Measurements from ENCODE around the gene OR4N5. TPM values are rescaled to one million over a fixed set of nuclear protein-coding genes. Genes with fewer than 3 reads are reported as not detected.

The OR4N5 gene
- total RNA-seq, 1 experiment from 2014 or later, result not detected

DNA sequence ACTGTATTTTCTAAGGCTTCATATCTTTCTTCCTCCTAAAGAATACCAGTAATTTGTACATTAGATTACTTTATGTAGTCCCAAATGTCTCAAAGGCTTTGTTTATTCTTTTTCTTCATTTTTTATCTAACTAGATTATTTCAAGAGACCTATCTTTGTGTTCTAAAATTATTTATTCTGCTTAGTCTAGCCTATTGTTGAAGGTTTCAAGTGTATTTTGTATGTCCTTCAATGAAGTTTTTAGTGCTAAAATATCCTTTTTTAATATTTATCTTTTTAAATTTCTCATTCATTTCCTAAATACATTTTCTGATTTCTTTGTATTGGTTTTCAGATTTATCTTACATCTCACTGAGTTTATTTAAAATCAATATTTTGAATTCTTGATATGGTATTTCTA, 25.8 kb downstream of the OR4N5 start:
- intact Hi-C loops (cut with micrococcal nuclease), result no loop called here

More for the DNA sequence above, 25.8 kb downstream of the OR4N5 start:
- Histone ChIP-seq H3K9me2 (ENCODE audit: insufficient read depth) (no peaks in the 10 kb centered on the region), H3K9me3 (ENCODE audit: control insufficient read depth in 1 of 2, insufficient read depth in 1 of 2, low read depth in 1 of 2, low read length in 2 of 2) (no peaks in the 10 kb centered on the region), H2AFZ (ENCODE audit: low read depth, low read length, poor library complexity, severe bottlenecking) (no peak overlapping the region), H3K4me3 (replicated peaks in 1 of 2; ENCODE audit: low read depth in 1 of 2, low read length in 2 of 2) (no peak overlapping the region), H3K36me3 (ENCODE audit: control insufficient read depth in 1 of 2, insufficient read depth in 2 of 2, low read length in 2 of 2) (no peaks in the 10 kb centered on the region), H3K79me2 (ENCODE audit: insufficient read depth, low read length) (no peaks in the 10 kb centered on the region), H3K4me2 (ENCODE audit: low read length) (no peak overlapping the region), H3K4me1 (ENCODE audit: control insufficient read depth in 1 of 2, insufficient read depth in 2 of 2, low read length in 2 of 2) (no peaks in the 10 kb centered on the region), H4K20me1 (ENCODE audit: insufficient read depth) (no peaks in the 10 kb centered on the region), H3K9ac (ENCODE audit: low read length) (no peak overlapping the region), H3K27ac (ENCODE audit: low read depth, low read length) (no peak overlapping the region), H3K27me3 (ENCODE audit: insufficient read depth, low read length) (no peaks in the 10 kb centered on the region)
- RAD21 ChIA-PET (ENCODE audit: low non-redundant PET in 1 of 2, low total read pairs in 2 of 2, uncharacterized antibody in 2 of 2, unreplicated experiment in 2 of 2), result no interaction called here
- DNase-seq (ENCODE audit: low read depth, low spot score) (no peak), ATAC-seq (no peak)
- TF ChIP-seq SP1 (IDR thresholded peaks at IDR 0.05; ENCODE audit: low read depth), result no peak
- TF ChIP-seq, protein P1, sequence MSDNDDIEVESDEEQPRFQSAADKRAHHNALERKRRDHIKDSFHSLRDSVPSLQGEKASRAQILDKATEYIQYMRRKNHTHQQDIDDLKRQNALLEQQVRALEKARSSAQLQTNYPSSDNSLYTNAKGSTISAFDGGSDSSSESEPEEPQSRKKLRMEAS (IDR thresholded peaks at IDR 0.05), result no peak
- TF ChIP-seq POLR2A (IDR thresholded peaks at IDR 0.05; ENCODE audit: borderline replicate concordance, extremely low read depth, insufficient read depth, insufficient read length), result no peak
- TF ChIP-seq, protein P2, sequence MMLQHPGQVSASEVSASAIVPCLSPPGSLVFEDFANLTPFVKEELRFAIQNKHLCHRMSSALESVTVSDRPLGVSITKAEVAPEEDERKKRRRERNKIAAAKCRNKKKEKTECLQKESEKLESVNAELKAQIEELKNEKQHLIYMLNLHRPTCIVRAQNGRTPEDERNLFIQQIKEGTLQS (IDR thresholded peaks at IDR 0.05), result no peak
- no peak for TF ChIP-seq ELF1 (IDR thresholded peaks at IDR 0.05; ENCODE audit: borderline replicate concordance, low read depth)
- TF ChIP-seq JUND (IDR thresholded peaks at IDR 0.05), result no peak
- TF ChIP-seq, protein P3, sequence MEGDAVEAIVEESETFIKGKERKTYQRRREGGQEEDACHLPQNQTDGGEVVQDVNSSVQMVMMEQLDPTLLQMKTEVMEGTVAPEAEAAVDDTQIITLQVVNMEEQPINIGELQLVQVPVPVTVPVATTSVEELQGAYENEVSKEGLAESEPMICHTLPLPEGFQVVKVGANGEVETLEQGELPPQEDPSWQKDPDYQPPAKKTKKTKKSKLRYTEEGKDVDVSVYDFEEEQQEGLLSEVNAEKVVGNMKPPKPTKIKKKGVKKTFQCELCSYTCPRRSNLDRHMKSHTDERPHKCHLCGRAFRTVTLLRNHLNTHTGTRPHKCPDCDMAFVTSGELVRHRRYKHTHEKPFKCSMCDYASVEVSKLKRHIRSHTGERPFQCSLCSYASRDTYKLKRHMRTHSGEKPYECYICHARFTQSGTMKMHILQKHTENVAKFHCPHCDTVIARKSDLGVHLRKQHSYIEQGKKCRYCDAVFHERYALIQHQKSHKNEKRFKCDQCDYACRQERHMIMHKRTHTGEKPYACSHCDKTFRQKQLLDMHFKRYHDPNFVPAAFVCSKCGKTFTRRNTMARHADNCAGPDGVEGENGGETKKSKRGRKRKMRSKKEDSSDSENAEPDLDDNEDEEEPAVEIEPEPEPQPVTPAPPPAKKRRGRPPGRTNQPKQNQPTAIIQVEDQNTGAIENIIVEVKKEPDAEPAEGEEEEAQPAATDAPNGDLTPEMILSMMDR (IDR thresholded peaks at IDR 0.05 in 2 of 3, conservative IDR thresholded peaks at IDR 0.05 in 1 of 3; ENCODE audit: borderline replicate concordance in 1 of 3, insufficient read depth in 1 of 3, low read depth in 2 of 3, low read length in 2 of 3), result no peak
- TF ChIP-seq, protein P4, sequence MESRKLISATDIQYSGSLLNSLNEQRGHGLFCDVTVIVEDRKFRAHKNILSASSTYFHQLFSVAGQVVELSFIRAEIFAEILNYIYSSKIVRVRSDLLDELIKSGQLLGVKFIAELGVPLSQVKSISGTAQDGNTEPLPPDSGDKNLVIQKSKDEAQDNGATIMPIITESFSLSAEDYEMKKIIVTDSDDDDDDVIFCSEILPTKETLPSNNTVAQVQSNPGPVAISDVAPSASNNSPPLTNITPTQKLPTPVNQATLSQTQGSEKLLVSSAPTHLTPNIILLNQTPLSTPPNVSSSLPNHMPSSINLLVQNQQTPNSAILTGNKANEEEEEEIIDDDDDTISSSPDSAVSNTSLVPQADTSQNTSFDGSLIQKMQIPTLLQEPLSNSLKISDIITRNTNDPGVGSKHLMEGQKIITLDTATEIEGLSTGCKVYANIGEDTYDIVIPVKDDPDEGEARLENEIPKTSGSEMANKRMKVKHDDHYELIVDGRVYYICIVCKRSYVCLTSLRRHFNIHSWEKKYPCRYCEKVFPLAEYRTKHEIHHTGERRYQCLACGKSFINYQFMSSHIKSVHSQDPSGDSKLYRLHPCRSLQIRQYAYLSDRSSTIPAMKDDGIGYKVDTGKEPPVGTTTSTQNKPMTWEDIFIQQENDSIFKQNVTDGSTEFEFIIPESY (IDR thresholded peaks at IDR 0.05; ENCODE audit: extremely low read depth, insufficient replicate concordance, low read length), result no peak
- no peak for TF ChIP-seq SIN3A (IDR thresholded peaks at IDR 0.05; ENCODE audit: low read depth)
- no peak for TF ChIP-seq EZH2phosphoT487 (IDR thresholded peaks at IDR 0.05; ENCODE audit: borderline replicate concordance)
- TF ChIP-seq EZH2 (IDR thresholded peaks at IDR 0.05), result no peak
- TF ChIP-seq CEBPB (IDR thresholded peaks at IDR 0.05; ENCODE audit: low read depth), result no peak
- no peak for TF ChIP-seq POLR2AphosphoS5 (IDR thresholded peaks at IDR 0.05; ENCODE audit: low read depth, low read length)
- TF ChIP-seq, protein P5, sequence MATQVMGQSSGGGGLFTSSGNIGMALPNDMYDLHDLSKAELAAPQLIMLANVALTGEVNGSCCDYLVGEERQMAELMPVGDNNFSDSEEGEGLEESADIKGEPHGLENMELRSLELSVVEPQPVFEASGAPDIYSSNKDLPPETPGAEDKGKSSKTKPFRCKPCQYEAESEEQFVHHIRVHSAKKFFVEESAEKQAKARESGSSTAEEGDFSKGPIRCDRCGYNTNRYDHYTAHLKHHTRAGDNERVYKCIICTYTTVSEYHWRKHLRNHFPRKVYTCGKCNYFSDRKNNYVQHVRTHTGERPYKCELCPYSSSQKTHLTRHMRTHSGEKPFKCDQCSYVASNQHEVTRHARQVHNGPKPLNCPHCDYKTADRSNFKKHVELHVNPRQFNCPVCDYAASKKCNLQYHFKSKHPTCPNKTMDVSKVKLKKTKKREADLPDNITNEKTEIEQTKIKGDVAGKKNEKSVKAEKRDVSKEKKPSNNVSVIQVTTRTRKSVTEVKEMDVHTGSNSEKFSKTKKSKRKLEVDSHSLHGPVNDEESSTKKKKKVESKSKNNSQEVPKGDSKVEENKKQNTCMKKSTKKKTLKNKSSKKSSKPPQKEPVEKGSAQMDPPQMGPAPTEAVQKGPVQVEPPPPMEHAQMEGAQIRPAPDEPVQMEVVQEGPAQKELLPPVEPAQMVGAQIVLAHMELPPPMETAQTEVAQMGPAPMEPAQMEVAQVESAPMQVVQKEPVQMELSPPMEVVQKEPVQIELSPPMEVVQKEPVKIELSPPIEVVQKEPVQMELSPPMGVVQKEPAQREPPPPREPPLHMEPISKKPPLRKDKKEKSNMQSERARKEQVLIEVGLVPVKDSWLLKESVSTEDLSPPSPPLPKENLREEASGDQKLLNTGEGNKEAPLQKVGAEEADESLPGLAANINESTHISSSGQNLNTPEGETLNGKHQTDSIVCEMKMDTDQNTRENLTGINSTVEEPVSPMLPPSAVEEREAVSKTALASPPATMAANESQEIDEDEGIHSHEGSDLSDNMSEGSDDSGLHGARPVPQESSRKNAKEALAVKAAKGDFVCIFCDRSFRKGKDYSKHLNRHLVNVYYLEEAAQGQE (IDR thresholded peaks at IDR 0.05; ENCODE audit: low read depth), result no peak
- no peak for TF ChIP-seq CBX3 (IDR thresholded peaks at IDR 0.05; ENCODE audit: low read depth)
- no peak for TF ChIP-seq YY1 (IDR thresholded peaks at IDR 0.05; ENCODE audit: extremely low read depth, insufficient replicate concordance, low read depth, low read length)
- TF ChIP-seq TCF7L2 (IDR thresholded peaks at IDR 0.05; ENCODE audit: borderline replicate concordance, extremely low read depth, insufficient read depth, insufficient read length), result no peak
- no peak for TF ChIP-seq SRF (IDR thresholded peaks at IDR 0.05; ENCODE audit: low read depth)
- TF ChIP-seq RAD21 (IDR thresholded peaks at IDR 0.05; ENCODE audit: low read depth), result no peak
- TF ChIP-seq EGR1 (IDR thresholded peaks at IDR 0.05; ENCODE audit: low read depth), result no peak
- POLR2A ChIA-PET, result no interaction called here
- BruUV-seq (replicated peaks), result no TSS peak
- CTCF ChIA-PET, result no interaction called here
